HG02852 (cell line): ENCODE results near the gene PPP1R15A.
"Not testable (repeated sequence)": the region's sequence is repeated elsewhere in the genome, so short reads cannot be mapped to it uniquely, and the experiment has no call there.

Experiments used
- ATAC-seq: cut with Tn5 transposase; IDR thresholded peaks from one replicate; pipeline ENCODE4 v1.9.1; 2021; ENCODE audit warnings: mild to moderate bottlenecking, moderate library complexity; ENCODE audit not compliant: unreplicated experiment

The PPP1R15A gene

GRCh38 chr19:48872182-48872883 lies at the start of gene PPP1R15A:
Gene PPP1R15A (plus strand): TSS chr19:48872421. CDS start chr19:48873234, 813 bp downstream.
- no peak for ATAC-seq

DNA sequence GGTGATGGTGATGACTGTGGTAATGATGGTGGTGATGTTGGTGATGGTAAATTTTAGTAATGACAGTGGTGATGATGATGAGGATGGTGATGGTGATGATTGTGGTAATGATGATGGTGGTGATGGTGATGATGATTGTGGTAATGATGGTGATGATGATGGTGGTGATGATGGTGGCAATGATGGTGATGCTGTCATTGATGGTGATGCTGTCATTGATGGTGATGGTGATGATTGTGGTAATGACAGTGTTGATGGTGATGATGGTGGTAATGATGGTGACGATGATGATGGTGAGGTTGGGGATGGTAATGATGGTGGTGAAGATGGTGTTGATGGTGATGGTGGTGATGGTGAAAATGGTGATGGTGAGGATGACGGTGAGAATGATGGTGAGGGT lies 49.7 kb upstream of the PPP1R15A start:
- no peak for ATAC-seq

GRCh38 chr19:48826606-48827020 lies 45.6 kb upstream of the PPP1R15A start:
- ATAC-seq, result no peak

DNA sequence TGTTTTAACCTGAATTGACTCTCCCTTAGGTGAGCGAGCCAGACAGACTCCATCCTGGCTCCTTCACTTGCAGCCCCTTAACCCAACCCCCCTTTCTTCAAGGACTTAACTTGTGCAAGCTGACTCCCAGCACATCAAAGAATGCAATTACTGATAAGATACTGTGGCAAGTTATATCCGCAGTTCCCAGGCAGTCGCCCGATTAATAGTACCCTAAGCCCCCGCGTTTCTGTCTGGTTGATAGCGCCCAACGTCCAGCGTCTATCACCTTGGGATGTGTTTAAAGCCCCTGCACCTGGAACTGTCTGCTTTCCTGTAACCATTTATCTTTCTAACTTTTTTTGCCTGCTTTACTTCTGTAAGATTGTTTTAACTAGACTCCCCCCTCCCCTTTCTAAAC lies 42.1 kb upstream of the PPP1R15A start:
- ATAC-seq, result no peak

GRCh38 chr19:48830965-48831364 lies 41.3 kb upstream of the PPP1R15A start:
- no peak for ATAC-seq

DNA sequence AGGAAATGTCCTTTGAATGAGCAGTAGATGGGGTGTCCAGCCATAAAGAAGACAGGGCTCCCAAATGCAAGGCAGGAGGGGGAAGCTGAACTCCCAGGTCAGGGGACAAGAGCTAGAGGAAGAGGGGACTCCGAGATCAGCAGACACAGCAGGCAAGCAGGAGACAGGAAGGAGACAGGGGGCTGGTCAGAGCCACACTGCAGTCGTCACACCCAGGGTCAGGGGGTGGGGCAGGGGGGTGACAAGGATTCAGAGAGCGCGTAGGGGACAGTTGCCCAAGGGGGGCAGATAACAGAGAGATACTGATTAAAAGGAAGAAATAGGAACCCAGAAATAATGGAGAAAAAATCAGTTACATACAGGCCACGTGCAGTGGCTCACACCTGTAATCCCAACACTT lies 39.2 kb upstream of the PPP1R15A start:
- no peak for ATAC-seq

DNA sequence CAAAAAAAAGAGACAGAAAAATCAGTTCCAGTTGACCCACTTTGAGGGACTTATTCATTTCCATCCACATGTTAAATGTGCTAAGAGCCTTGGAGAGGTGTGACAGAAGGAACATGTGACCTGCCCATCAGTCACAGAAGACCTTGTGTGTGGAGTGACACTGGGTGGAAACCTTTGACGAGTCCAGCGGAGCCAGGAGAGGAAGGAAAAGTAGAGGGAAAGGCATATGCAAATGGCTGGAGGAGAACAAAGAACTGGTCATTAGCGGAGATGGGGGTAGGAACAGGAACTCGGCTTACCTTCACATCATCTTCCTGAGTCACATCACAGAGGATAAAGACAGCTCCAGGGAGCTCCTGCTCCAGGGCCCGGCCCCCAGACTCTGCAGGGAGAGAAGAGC lies 38.2 kb upstream of the PPP1R15A start:
- no peak for ATAC-seq

DNA sequence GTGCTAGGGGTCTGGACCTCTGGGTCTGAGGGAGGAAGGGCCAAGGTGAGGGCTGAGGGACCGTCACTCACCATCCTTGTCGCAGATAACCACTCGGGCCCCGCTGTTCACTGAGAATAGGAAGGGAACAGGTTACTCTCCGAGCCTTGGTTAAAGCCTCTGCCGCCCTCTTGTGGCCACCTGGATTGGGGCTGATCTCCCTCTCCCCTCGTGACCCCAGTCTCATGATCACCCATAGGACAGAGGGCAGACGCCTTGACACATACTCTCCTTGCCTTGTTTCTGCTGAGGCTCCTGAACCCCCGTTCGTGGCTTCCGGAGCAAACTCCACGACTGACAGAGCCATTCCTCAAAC lies 36.5 kb upstream of the PPP1R15A start:
- no peak for ATAC-seq

- no peak for ATAC-seq
Measured at GRCh38 chr19:48836089-48837017, 35.9 kb upstream of the PPP1R15A start, which contains the start of gene HSD17B14. Gene HSD17B14 (minus strand): TSS chr19:48836491. CDS start chr19:48836411, 80 bp downstream.

- no peak for ATAC-seq
Measured at GRCh38 chr19:48837051-48837524, 35.1 kb upstream of the PPP1R15A start.

GRCh38 chr19:48837687-48838086 lies 34.5 kb upstream of the PPP1R15A start:
- no peak for ATAC-seq

GRCh38 chr19:48841047-48841446 lies 31.2 kb upstream of the PPP1R15A start:
- no peak for ATAC-seq

GRCh38 chr19:48841571-48841970 lies 30.6 kb upstream of the PPP1R15A start:
- ATAC-seq, result no peak

- ATAC-seq, result no peak
Measured at GRCh38 chr19:48842789-48843162, 29.4 kb upstream of the PPP1R15A start.

DNA sequence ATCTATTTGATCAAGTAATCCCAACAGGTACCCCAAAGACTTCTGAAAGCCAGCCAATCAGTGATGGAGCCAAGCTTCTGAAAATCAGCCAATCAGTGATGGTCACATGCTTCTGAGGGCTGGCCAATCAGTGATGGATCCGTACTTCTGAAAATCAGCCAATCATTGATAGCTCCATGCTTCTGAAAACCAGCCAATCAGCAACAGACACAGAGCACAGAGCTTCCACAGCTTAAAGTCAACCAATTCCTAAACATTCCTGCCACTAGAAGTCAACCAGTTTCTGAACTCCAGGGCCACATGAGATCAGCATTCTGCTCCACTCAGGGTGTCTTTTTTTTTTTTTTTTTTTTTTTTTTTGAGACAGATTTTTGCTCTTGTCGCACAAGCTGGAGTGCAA lies 27.7 kb upstream of the PPP1R15A start:
- no peak for ATAC-seq

DNA sequence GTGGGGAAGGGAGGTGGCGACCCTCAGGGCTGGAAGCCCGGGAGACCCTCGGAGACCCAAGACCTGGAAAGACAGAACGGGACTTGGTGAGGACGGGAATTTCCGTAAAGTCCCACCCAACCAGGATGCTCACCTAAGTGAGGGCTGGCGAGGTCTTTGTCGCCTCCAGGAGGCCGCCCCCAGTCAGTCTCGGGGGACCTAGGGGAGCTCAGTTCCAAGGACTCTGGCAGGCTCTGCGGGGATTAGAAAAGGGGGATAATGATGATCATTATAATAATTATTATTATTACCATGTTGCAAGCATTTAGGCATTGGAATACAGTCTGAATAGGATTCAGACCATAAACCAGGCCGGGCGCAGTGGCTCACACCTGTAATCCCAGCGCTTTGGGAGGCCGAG lies 26.8 kb upstream of the PPP1R15A start:
- no peak for ATAC-seq

DNA sequence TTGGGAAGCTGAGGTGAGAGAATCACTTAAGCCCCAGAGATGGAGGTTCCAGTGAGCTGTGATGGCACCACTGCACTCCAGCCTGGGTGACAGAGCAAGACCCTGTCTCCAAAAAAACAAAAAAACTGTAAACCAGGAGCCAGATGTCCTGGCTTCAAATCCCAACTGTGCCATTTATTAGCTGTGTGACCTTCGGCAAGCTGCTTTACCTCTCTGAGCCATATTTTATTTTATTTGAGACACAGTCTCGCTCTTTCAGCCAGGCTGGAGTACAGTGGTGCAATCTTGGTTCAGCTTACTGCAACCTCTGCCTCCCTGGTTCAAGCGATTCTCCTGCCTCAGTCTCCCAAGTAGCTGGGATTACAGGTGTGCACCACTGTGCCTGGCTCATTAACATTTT lies 25.6 kb upstream of the PPP1R15A start:
- not testable (repeated sequence) for ATAC-seq

- ATAC-seq, result no peak
Measured at GRCh38 chr19:48852292-48852691, 19.9 kb upstream of the PPP1R15A start.

GRCh38 chr19:48853483-48853882 lies 18.7 kb upstream of the PPP1R15A start:
- ATAC-seq, result no peak

- no peak for ATAC-seq
Measured at GRCh38 chr19:48854103-48854502, 18.1 kb upstream of the PPP1R15A start.

GRCh38 chr19:48856921-48857320 lies 15.3 kb upstream of the PPP1R15A start:
- ATAC-seq, result no peak
